ENCODE measurements around the gene MRM1.
"Not testable (repeated sequence)": the region's sequence is repeated elsewhere in the genome, so short reads cannot be mapped to it uniquely, and the experiment has no call there.

The MRM1 gene

GRCh38 chr17:36600936-36601302 lies 464 bp upstream of the MRM1 start:
- in situ Hi-C loops (cut with HindIII; ENCODE audit: low sequenced_read_pairs), result no loop called here

- in situ Hi-C loops (cut with HindIII; ENCODE audit: low sequenced_read_pairs), result no loop called here
Observed at GRCh38 chr17:36602030-36602748, 806 bp downstream of the MRM1 start.

GRCh38 chr17:36602924-36603384 lies 1.6 kb downstream of the MRM1 start:
- in situ Hi-C loops (cut with HindIII; ENCODE audit: low sequenced_read_pairs), result no loop called here

GRCh38 chr17:36605028-36605427 lies 3.6 kb downstream of the MRM1 start:
- in situ Hi-C loops (cut with HindIII; ENCODE audit: low sequenced_read_pairs), result not testable (repeated sequence)

GRCh38 chr17:36608280-36608679 lies 6.9 kb downstream of the MRM1 start:
- in situ Hi-C loops (cut with HindIII; ENCODE audit: low sequenced_read_pairs), result no loop called here

- in situ Hi-C loops (cut with HindIII; ENCODE audit: low sequenced_read_pairs), result no loop called here
Observed at GRCh38 chr17:36608794-36609497, 7.6 kb downstream of the MRM1 start.

- in situ Hi-C loops (cut with HindIII; ENCODE audit: low sequenced_read_pairs), result no loop called here
Observed at GRCh38 chr17:36609498-36609862, 8.1 kb downstream of the MRM1 start.

- in situ Hi-C loops (cut with HindIII; ENCODE audit: low sequenced_read_pairs), result no loop called here
Observed at GRCh38 chr17:36610474-36610873, 9.1 kb downstream of the MRM1 start.

- in situ Hi-C loops (cut with HindIII; ENCODE audit: low sequenced_read_pairs), result no loop called here
Observed at GRCh38 chr17:36611345-36612072, 10.1 kb downstream of the MRM1 start.

GRCh38 chr17:36612323-36612722 lies 10.9 kb downstream of the MRM1 start:
- in situ Hi-C loops (cut with HindIII; ENCODE audit: low sequenced_read_pairs), result no loop called here

GRCh38 chr17:36613155-36613554 lies 11.8 kb downstream of the MRM1 start:
- in situ Hi-C loops (cut with HindIII; ENCODE audit: low sequenced_read_pairs), result no loop called here

GRCh38 chr17:36614081-36614480 lies 12.7 kb downstream of the MRM1 start:
- in situ Hi-C loops (cut with HindIII; ENCODE audit: low sequenced_read_pairs), result no loop called here

- in situ Hi-C loops (cut with HindIII; ENCODE audit: low sequenced_read_pairs), result no loop called here
Observed at GRCh38 chr17:36614933-36615332, 13.6 kb downstream of the MRM1 start.

GRCh38 chr17:36616061-36617029 lies 15.0 kb downstream of the MRM1 start:
- in situ Hi-C loops (cut with HindIII; ENCODE audit: low sequenced_read_pairs), result no loop called here

- in situ Hi-C loops (cut with HindIII; ENCODE audit: low sequenced_read_pairs), result no loop called here
Observed at GRCh38 chr17:36617773-36618172, 16.4 kb downstream of the MRM1 start.

- in situ Hi-C loops (cut with HindIII; ENCODE audit: low sequenced_read_pairs), result no loop called here
Observed at GRCh38 chr17:36623281-36623680, 21.9 kb downstream of the MRM1 start.

GRCh38 chr17:36625188-36625587 lies 23.8 kb downstream of the MRM1 start:
- in situ Hi-C loops (cut with HindIII; ENCODE audit: low sequenced_read_pairs), result no loop called here

GRCh38 chr17:36627101-36627500 lies 25.7 kb downstream of the MRM1 start:
- in situ Hi-C loops (cut with HindIII; ENCODE audit: low sequenced_read_pairs), result no loop called here

- in situ Hi-C loops (cut with HindIII; ENCODE audit: low sequenced_read_pairs), result no loop called here
Observed at GRCh38 chr17:36628576-36628975, 27.2 kb downstream of the MRM1 start.

GRCh38 chr17:36629252-36629847 lies 28.0 kb downstream of the MRM1 start:
- in situ Hi-C loops (cut with HindIII; ENCODE audit: low sequenced_read_pairs), result no loop called here
